ENCODE data around the gene SLCO4A1. TPM values are rescaled to one million over a fixed set of nuclear protein-coding genes. Genes with fewer than 3 reads are reported as not detected.

The SLCO4A1 gene
- polyA plus RNA-seq, 3 donors: 6.8 to 45.9 (median 37.8) TPM

DNA sequence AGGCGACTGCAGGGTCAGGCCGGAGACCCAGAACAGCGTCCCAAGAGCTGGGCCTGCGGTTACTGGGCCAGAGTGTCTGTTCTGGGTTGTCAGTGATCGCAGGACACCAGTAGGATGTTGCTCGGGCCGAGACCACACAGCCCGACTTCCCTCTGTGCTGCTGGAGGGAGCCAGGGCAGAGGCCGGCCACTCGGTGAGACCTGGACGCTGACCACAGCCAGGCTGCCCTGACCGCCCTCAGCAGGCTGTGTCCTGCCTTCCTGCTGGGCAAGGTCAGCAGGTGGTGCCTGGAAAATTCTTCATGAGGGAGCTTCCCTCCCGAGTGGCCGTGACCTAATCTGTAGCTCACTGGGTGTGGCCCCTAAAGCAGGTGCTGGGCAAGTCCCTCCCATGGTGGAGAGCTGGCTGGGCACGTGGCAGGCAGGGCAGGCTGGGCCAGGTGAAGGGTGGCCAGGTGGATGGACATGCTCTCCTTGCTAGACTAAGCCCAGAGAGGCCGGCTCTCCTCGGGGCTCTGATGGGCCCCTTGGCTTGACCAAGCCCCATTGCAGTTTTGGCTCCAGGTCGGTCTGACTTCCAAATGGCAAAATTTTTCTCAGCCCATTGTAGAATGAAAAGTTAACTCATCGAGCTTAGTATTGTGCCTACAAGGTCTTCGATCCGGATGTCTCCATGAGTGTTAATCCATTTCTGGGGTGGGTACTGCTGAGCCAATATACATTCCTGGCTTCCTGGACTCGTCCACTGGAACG lies 1.9 kb downstream of the SLCO4A1 start:
- 72 to 88% (median 83%) methylated on average over 23 of the region's 23 CpGs for WGBS, 3 donors
- H3K27ac ChIP-seq (ENCODE audit: low read depth, low read length): no peak overlapping the region

DNA sequence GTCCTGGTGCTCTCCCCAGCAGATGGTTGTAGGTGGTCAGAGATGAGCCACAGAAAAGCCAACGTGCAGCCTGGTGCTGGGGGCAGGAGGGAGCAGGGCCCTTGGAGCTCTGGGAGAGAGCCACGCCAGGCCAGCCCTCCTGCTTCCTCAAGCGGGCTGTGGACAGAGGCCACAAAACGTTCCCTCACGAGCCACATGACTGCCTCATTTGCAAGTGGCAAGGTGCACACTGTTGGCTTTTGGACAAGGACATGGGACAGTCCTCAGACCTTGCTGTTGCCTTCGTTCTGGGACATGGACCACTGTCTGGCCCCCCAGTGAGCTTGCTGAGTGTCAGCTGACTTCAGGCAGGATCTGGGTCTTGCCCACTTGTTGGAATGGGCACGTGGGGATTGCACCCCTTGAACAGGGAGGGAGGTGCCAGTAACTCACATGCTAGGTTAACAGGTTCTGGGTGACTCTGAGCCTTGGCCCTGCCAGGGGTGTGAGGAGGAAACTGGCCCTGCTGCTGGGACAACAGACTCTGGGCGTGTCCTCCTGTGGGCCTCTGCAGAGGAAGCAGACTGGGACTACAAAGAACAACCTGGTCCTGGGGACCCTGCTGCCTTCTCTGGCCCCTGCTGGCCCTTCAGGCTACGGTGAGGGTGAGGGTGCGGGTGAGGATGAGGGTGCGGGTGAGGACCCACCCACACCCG lies 2.6 kb downstream of the SLCO4A1 start:
- WGBS, 3 donors: 64 to 71% (median 67%) methylated on average over 12 of the region's 12 CpGs
- H3K27ac ChIP-seq (ENCODE audit: low read depth, low read length): no peak overlapping the region

- no peak overlapping the region for H3K27ac ChIP-seq (ENCODE audit: low read depth, low read length)
Observed at GRCh38 chr20:62645613-62646012, 3.3 kb downstream of the SLCO4A1 start.

GRCh38 chr20:62646851-62647520 lies 4.7 kb downstream of the SLCO4A1 start:
- no peak overlapping the region for H3K27ac ChIP-seq (ENCODE audit: low read depth, low read length)
- WGBS, 3 donors: 63 to 88% (median 81%) methylated on average over 12 of the region's 12 CpGs

More at GRCh38 chr20:62645613-62646012, 3.3 kb downstream of the SLCO4A1 start:
- 73 to 89% (median 86%) methylated on average over 15 of the region's 15 CpGs for WGBS, 3 donors

DNA sequence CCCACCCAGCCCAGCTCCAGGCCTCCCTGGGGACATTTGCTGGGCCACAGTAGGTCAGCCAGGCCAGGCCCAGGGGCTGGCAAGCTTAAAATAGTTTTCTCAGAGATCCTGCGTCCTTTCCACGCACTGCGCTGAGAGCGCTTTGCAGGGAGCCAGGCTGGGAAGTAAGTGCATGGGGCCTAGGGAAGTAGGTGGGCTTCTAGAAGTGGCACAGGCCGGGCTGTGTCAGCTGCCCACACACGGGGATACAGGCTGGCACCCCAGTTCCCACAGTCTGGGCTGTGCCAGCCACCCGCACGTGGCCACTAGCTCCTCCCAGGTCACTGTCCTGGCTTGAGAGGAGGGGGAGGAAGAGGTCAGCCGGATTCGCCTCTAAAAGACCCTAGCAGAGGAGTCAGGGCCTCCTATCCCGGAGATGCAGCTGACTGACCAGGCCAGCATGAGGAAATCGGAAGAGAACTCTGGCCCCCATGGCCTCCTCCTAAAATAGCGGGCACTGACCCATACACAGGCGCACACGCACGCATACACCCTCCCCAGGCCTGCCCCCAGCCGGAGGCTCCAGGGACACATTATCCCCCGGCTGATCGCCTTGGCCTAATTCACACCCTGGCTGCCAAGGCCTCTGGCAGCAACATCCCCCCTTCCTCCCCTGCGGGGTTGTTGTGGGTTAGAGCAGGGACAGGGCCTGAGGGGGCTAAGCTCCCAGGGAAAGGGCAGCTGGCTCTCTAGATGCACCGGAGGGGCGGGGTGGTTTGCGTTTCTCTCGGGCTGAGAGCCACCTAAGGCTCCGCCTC lies 5.4 kb downstream of the SLCO4A1 start:
- WGBS, 3 donors: 57 to 75% (median 68%) methylated on average over 23 to 25 of the region's 25 CpGs
- no peak overlapping the region for H3K27ac ChIP-seq (ENCODE audit: low read depth, low read length)

- WGBS, 3 donors: 79 to 88% (median 85%) methylated on average over 21 of the region's 21 CpGs
- H3K27ac ChIP-seq (ENCODE audit: low read depth, low read length): no peak overlapping the region
Observed at GRCh38 chr20:62648318-62648995, 6.2 kb downstream of the SLCO4A1 start.

- 84 to 94% (median 92%) methylated on average over 6 of the region's 6 CpGs for WGBS, 3 donors
- no peak overlapping the region for H3K27ac ChIP-seq (ENCODE audit: low read depth, low read length)
Observed at GRCh38 chr20:62649140-62649539, 6.8 kb downstream of the SLCO4A1 start.

DNA sequence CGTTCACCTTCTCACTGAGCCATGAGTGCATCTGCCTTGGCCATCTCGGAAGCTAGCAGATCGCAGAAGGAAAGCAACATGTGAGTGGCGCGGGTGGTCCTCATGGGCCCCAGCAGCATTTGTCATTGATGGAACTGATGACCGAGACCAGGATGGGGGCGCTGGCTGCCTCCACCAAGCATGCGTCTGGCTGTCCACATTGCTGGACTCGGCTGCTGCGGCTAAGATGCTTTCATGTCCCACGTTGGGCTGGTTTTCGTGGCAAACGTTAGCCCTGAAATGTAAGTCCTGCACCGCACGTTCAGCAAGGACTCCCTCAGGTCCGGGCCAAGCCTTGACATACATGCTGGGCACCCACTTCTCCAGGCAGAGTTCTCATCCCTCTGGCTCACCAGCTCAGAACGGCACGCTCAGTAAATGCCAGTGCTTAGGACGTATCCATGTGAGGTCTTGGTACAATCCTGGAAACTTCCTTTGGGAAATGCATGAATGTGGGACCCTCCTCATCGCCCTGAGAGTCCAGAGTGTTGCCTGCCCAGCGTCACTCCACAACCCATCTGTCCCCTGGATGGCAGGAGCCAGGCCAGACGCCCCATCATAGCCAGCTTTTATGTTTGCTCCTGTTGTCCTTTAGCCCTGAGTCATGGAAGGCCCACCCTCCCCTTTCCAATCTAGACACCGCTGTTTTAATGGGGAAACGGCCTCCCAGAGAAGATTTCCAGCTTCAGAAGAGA lies 8.4 kb downstream of the SLCO4A1 start:
- 88 to 92% (median 88%) methylated on average over 24 of the region's 24 CpGs for WGBS, 3 donors
- no peak overlapping the region for H3K27ac ChIP-seq (ENCODE audit: low read depth, low read length)

DNA sequence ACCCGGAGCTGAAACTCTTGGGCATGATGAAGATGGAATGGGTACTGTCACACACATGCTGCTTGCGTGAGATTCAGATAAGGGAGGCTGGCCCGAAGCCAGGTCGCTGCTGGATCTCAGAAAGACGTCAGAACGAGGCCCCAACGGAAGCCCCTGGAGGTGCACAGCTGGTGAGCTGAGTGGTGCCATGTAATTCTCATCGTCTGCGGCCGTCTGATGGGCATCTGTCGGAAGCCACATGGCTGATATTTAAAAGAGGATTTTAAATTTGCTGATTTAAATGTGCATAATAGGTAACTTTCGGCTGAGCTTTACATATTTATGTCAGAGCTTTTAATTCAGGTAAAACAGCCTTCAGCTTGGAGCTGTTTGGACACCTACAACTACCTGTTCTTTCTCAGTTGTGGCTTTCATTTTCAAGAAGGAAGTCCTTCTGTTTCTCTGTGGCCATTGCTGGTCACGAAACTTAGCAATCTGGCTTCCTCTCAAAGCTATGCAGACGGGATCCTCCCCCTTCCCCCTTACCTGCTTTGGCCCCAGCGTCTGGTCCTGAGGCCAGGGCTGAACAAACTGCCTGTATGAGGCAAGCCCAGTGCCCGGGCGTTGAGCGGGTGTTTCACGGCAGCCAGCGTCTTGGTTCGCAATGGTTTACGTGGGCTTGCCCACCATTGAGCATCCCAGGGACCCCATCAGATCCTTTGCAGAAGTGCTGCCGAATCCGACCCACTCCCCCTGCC lies 9.2 kb downstream of the SLCO4A1 start:
- peak overlapping the region; percentile 78 for H3K27ac ChIP-seq (ENCODE audit: low read depth, low read length)
- WGBS, 3 donors: 32 to 64% (median 39%) methylated on average over 24 of the region's 24 CpGs

DNA sequence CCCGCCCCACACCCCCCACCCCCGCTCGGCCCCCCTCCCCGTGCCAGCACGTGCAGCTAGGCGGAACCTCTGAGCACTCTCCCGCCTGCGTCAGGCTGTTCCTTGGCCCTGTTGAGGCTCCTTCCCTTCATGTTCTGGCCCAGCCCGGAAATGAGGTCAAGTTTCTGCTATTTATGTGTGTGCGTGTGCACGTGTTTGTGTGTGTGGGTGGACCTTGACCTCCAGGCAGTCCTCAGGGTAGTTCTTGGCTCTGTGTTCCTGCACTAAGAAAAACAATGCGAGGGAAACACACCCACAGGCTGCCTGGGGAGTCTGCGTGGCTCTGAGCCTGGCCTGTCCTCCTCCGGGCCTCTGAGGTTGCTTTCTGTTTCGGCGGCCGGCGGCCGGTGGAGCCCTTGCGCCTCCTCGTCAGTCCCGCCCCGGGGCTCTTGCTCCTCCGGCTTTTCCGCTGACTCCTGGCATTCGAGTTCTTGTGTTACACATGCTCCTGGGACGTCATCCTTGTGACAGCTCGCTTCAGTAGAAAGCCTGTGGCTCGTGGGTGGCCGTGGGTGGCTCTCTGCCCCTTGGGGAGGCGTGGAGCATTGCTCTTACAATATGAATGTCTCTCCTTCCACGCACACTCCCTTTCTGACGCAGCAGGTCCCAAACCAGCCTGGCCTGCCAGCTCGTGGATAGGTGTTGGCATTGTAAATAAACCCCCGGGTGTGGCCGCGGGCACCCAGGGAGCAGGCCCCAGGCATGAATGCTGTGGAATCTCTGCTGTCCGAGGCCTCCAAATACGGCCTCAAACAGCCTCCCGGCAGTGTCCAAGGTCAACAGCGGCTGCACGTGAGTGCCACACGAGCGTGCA lies 10.0 kb downstream of the SLCO4A1 start:
- WGBS, 3 donors: 11 to 21% (median 16%) methylated on average over 41 to 44 of the region's 44 CpGs
- H3K27ac ChIP-seq (ENCODE audit: low read depth, low read length): no peak overlapping the region

DNA sequence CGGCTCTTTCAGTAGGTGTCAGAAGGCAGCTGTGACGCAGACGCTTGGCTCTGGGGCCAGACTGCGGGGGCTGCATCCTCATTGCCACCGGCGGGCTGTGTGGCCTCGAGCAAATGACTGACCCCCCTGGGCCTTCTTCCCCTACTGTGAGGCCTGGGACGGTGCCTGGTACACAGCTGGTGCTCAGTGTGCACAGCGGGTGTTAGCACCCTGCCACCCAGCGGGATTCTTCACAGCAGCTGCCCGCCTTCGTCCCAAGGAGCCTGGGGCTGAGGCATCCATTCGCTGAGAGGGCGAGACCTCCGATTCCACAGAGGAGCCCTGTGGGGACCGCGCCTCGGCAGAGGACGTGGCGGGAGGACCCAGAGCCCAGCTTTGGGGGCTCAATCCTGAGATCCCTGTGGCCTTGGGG lies 10.6 kb downstream of the SLCO4A1 start:
- H3K27ac ChIP-seq (ENCODE audit: low read depth, low read length): no peak overlapping the region
- WGBS, 3 donors: 82 to 85% (median 85%) methylated on average over 20 of the region's 20 CpGs

DNA sequence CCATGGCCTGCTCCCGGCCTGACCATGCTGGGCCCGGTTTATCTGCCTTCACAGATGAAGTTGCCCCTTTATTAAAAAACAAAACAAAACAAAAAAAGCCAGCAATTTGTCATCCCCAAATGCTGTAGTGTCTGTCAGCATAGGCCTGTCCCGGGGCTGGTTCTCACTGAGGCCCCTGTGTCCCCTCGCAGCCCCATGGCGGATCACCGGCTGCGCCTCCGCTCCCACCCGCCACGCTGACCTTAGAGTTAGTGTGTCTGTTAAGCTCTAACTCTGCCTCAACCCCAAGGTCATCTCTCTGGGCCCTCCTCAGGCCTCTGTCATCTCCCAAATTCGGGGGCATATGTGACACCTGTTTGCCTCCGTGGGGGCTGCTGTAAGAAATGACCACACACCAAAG lies 11.1 kb downstream of the SLCO4A1 start:
- WGBS, 3 donors: 89 to 92% (median 90%) methylated on average over 12 of the region's 12 CpGs
- no peak overlapping the region for H3K27ac ChIP-seq (ENCODE audit: low read depth, low read length)

GRCh38 chr20:62653951-62654685 lies 11.8 kb downstream of the SLCO4A1 start:
- H3K27ac ChIP-seq (ENCODE audit: low read depth, low read length): no peak overlapping the region
- 93 to 94% (median 93%) methylated on average over 24 of the region's 24 CpGs for WGBS, 3 donors

DNA sequence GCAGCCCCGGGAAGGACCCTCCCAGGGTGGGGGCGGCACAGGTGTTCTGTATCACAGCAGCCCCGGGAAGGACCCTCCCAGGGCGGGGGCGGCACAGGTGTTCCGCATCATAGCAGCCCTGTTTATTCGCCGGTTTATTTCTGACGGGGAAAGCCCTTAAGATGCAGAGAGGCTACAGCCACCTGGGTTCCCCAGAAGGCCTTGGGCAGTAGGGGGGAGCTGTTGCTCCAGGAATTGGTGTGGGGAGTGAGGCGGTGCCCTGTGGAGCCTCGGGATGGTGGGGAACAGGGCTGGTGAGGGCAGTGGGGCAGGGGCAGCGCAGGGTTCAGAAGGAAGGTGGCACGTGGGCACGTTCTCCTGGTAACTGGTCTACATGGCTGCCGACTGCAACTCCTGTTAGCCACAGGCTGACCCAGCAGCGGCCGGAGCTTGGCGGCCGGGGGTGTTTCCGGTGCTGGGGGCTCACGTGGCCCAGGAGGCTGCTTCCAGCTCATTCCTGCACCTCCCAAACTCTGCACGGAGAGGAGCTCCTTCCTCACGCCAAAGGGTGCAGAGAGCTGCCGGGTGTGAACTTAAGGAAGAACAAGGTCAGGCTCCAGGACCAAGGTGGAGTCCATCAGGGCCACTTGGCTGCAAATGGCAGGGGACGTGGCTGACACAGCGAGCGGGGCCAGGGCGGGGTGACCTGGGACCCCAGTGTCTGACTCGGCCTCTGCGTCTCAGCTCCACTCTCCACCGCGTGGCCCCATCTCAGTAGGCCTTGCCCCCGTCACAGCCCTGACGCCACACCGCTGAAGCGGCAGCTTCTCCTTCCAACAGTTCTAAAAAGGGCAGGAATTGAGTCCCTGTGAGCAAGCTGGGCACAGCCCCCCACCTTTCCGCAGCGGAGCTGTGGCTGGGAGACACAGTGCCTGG lies 13.2 kb downstream of the SLCO4A1 start:
- 81 to 88% (median 88%) methylated on average over 31 to 37 of the region's 38 CpGs for WGBS, 3 donors
- no peak overlapping the region for H3K27ac ChIP-seq (ENCODE audit: low read depth, low read length)

Measured in adipose tissue (tissue), 3 donors.